ENCODE measurements around the gene ENTPD8. TPM values are rescaled to one million over a fixed set of nuclear protein-coding genes. Genes with fewer than 3 reads are reported as not detected.

ENTPD8 gene
- total RNA-seq (2022; extraction: Qiagen RNA extraction) = 0.07 to 0.24 TPM (median 0.19 TPM) in 5 replicates

GRCh38 chr9:137441289-137441934 is at the start of gene ENTPD8:
ENTPD8 (minus strand) TSS chr9:137441357; CDS start chr9:137438285, 3,072 bp downstream.

GRCh38 chr9:137459152-137459600 is 18.0 kb upstream of the ENTPD8 start, which contains the start of gene NSMF:
NSMF (minus strand) TSS chr9:137459334; CDS start chr9:137459102, 232 bp downstream.

GRCh38 chr9:137422604-137423513 is 18.3 kb downstream of the ENTPD8 start, which contains the start of the genes EXD3 and NOXA1:
EXD3 (minus strand) TSS chr9:137423162; CDS start chr9:137395357, 27,805 bp downstream.
NOXA1 (plus strand) TSS chr9:137423393; CDS start chr9:137423530, 137 bp downstream.

Other genes with a start within 250 kb of the ENTPD8 start
- gene TPRN, start 240.6 kb downstream of the ENTPD8 start, total RNA-seq (2022; extraction: Qiagen RNA extraction) = 8.2 to 12.3 TPM (median 11.7 TPM) in 5 replicates
- 35.4 to 47.2 TPM (median 45.3 TPM) in 5 replicates for gene TMEM203, start 235.7 kb downstream of the ENTPD8 start, total RNA-seq (2022; extraction: Qiagen RNA extraction)
- 11.5 to 17.4 TPM (median 15.7 TPM) in 5 replicates for gene NDOR1, start 235.7 kb downstream of the ENTPD8 start, total RNA-seq (2022; extraction: Qiagen RNA extraction)
- 0.91 to 2.8 TPM (median 2.1 TPM) in 5 replicates for gene RNF208, start 219.1 kb downstream of the ENTPD8 start, total RNA-seq (2022; extraction: Qiagen RNA extraction)
- 3.0 to 5.0 TPM (median 5.0 TPM) in 5 replicates for gene CYSRT1, start 216.2 kb downstream of the ENTPD8 start, total RNA-seq (2022; extraction: Qiagen RNA extraction)
- 0.12 to 0.38 TPM (median 0.25 TPM) in 5 replicates for gene RNF224, start 213.9 kb downstream of the ENTPD8 start, total RNA-seq (2022; extraction: Qiagen RNA extraction)
- gene SLC34A3, start 210.5 kb downstream of the ENTPD8 start, total RNA-seq (2022; extraction: Qiagen RNA extraction) = 0.03 to 0.15 TPM (median 0.10 TPM) in 4 of 5 replicates, not detected in the other
- gene TUBB4B, start 200.1 kb downstream of the ENTPD8 start, total RNA-seq (2022; extraction: Qiagen RNA extraction) = 633 to 818 TPM (median 765 TPM) in 5 replicates
- gene STPG3, start 190.1 kb downstream of the ENTPD8 start, total RNA-seq (2022; extraction: Qiagen RNA extraction) = not detected in 5 replicates
- gene NELFB, start 186.0 kb downstream of the ENTPD8 start, total RNA-seq (2022; extraction: Qiagen RNA extraction) = 46.9 to 62.8 TPM (median 58.2 TPM) in 5 replicates
- 18.3 to 26.4 TPM (median 25.4 TPM) in 5 replicates for gene TOR4A, start 163.6 kb downstream of the ENTPD8 start, total RNA-seq (2022; extraction: Qiagen RNA extraction)
- 2.1 to 4.1 TPM (median 3.6 TPM) in 5 replicates for gene NRARP, start 139.1 kb downstream of the ENTPD8 start, total RNA-seq (2022; extraction: Qiagen RNA extraction)
- 4.8 to 6.5 TPM (median 5.7 TPM) in 5 replicates for gene EXD3, start 18.2 kb downstream of the ENTPD8 start, total RNA-seq (2022; extraction: Qiagen RNA extraction)
- 0.71 to 1.8 TPM (median 1.6 TPM) in 5 replicates for gene NOXA1, start 18.0 kb downstream of the ENTPD8 start, total RNA-seq (2022; extraction: Qiagen RNA extraction)
- gene NSMF, start 18.0 kb upstream of the ENTPD8 start, total RNA-seq (2022; extraction: Qiagen RNA extraction) = 31.6 to 45.3 TPM (median 40.2 TPM) in 5 replicates
- gene PNPLA7, start 109.0 kb upstream of the ENTPD8 start, total RNA-seq (2022; extraction: Qiagen RNA extraction) = 0.44 to 0.80 TPM (median 0.62 TPM) in 5 replicates
- gene MRPL41, start 110.5 kb upstream of the ENTPD8 start, total RNA-seq (2022; extraction: Qiagen RNA extraction) = 48.3 to 105 TPM (median 92.7 TPM) in 5 replicates
- gene DPH7, start 137.6 kb upstream of the ENTPD8 start, total RNA-seq (2022; extraction: Qiagen RNA extraction) = 25.2 to 31.2 TPM (median 29.7 TPM) in 5 replicates
- gene ZMYND19, start 149.2 kb upstream of the ENTPD8 start, total RNA-seq (2022; extraction: Qiagen RNA extraction) = 42.8 to 65.7 TPM (median 61.4 TPM) in 5 replicates
- 43.4 to 73.2 TPM (median 64.8 TPM) in 5 replicates for gene ARRDC1, start 164.3 kb upstream of the ENTPD8 start, total RNA-seq (2022; extraction: Qiagen RNA extraction)
- gene EHMT1, start 177.6 kb upstream of the ENTPD8 start, total RNA-seq (2022; extraction: Qiagen RNA extraction) = 42.1 to 48.9 TPM (median 43.7 TPM) in 5 replicates

All from A549 treated with AZD2906 at 1 μM for 4 hours (cell line).